Parathyroid adenoma (tissue), 2 donors: Measurements from ENCODE around the gene MAN2A1.
"Not testable (repeated sequence)": the region's sequence is repeated elsewhere in the genome, so short reads cannot be mapped to it uniquely, and the experiment has no call there.

Experiments
- H2AFZ ChIP-seq: fragments of 300-600 bp; sonication (generic); one replicate; pipeline ENCODE4 v1.7.0; 2017; ENCODE audit warnings: antibody characterized with exemption, mild to moderate bottlenecking
- H3K27ac ChIP-seq: fragments of 300-600 bp; sonication (generic); one replicate; pipeline ENCODE4 v1.7.0; 2017
- H3K27me3 ChIP-seq: fragments of 300-600 bp; sonication (generic); one replicate; pipeline ENCODE4 v1.7.0; 2017; ENCODE audit warnings: low read length; ENCODE audit not compliant: control insufficient read depth, insufficient read depth
- H3K36me3 ChIP-seq: fragments of 300-600 bp; sonication (generic); one replicate; pipeline ENCODE4 v1.7.0; 2017; ENCODE audit warnings: low read length; ENCODE audit not compliant: control insufficient read depth, insufficient read depth
- H3K4me1 ChIP-seq: fragments of 300-600 bp; sonication (generic); one replicate; pipeline ENCODE4 v1.7.0; 2017; ENCODE audit warnings: control low read depth
- H3K4me2 ChIP-seq: fragments of 300-600 bp; sonication (generic); one replicate; pipeline ENCODE4 v1.7.0; 2017; ENCODE audit warnings: low read length
- H3K4me3 ChIP-seq: fragments of 300-600 bp; sonication (generic); one replicate; pipeline ENCODE4 v1.7.0; 2017; ENCODE audit warnings: low read depth, low read length
- H3K79me2 ChIP-seq: fragments of 300-600 bp; sonication (generic); one replicate; pipeline ENCODE4 v1.7.0; 2017; ENCODE audit warnings: control low read depth
- H3K9ac ChIP-seq: fragments of 300-600 bp; sonication (generic); one replicate; pipeline ENCODE4 v1.7.0; 2017; ENCODE audit warnings: mild to moderate bottlenecking
- H3K9me3 ChIP-seq: fragments of 300-600 bp; sonication (generic); one replicate; pipeline ENCODE4 v1.7.0; 2017; ENCODE audit warnings: low read length; ENCODE audit not compliant: control insufficient read depth
- CTCF ChIP-seq: fragments of 300-600 bp; sonication (generic); IDR thresholded peaks from one replicate; pipeline ENCODE4 v1.7.0; 2017; ENCODE audit warnings: antibody characterized with exemption, mild to moderate bottlenecking
- donor health status: primary hyperparathyroidism.

The MAN2A1 gene

GRCh38 chr5:109880907-109881685 is 191.4 kb downstream of the MAN2A1 start:
- Histone ChIP-seq H3K4me1 (no peaks in the 10 kb centered on the region), H3K27ac (no peak overlapping the region), H3K79me2 (no peaks in the 10 kb centered on the region), H3K4me3 (no peak overlapping the region), H3K36me3 (no peaks in the 10 kb centered on the region), H3K27me3 (no peaks in the 10 kb centered on the region), H3K4me2 (no peak overlapping the region), H3K9me3 (no peaks in the 10 kb centered on the region), H2AFZ (no peak overlapping the region), H3K9ac (no peak overlapping the region)
- TF ChIP-seq CTCF = no peak

DNA sequence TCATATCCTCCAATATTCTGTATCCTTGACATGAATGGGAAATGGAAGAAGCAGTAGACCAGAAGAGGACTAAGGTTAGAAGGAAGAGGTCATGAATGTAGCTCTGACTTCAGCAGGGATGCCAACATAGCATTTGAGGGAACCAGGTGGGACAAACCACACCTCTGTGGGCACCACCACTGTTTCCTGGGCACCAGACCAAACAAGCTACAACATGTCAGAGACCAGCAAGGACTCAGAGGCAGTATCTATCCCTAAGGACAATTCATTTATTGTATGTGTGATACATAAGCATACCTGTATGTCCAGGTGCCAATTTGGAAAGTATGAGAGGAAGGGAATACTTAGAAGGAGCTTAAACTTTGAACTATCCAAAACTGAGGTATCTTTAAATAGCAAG is 192.8 kb downstream of the MAN2A1 start:
- no peak for TF ChIP-seq CTCF
- H3K36me3 ChIP-seq = no peaks in the 10 kb centered on the region
- H3K4me2 ChIP-seq = no peak overlapping the region
- H3K9me3 ChIP-seq = no peaks in the 10 kb centered on the region
- H3K4me1 ChIP-seq = no peaks in the 10 kb centered on the region
- no peaks in the 10 kb centered on the region for H3K79me2 ChIP-seq
- no peaks in the 10 kb centered on the region for H3K27me3 ChIP-seq
- no peak overlapping the region for H3K27ac ChIP-seq
- H3K4me3 ChIP-seq = no peak overlapping the region
- H3K9ac ChIP-seq = no peak overlapping the region
- no peak overlapping the region for H2AFZ ChIP-seq

- H3K4me1 ChIP-seq = no peaks in the 10 kb centered on the region
- no peaks in the 10 kb centered on the region for H3K79me2 ChIP-seq
- no peak overlapping the region for H3K9ac ChIP-seq
- no peak for TF ChIP-seq CTCF
- no peaks in the 10 kb centered on the region for H3K27me3 ChIP-seq
- no peak overlapping the region for H2AFZ ChIP-seq
- no peak overlapping the region for H3K27ac ChIP-seq
- no peak overlapping the region for H3K4me2 ChIP-seq
- H3K36me3 ChIP-seq = no peaks in the 10 kb centered on the region
- H3K9me3 ChIP-seq = no peaks in the 10 kb centered on the region
- no peak overlapping the region for H3K4me3 ChIP-seq
Measured at GRCh38 chr5:109884676-109885075, 194.9 kb downstream of the MAN2A1 start.

DNA sequence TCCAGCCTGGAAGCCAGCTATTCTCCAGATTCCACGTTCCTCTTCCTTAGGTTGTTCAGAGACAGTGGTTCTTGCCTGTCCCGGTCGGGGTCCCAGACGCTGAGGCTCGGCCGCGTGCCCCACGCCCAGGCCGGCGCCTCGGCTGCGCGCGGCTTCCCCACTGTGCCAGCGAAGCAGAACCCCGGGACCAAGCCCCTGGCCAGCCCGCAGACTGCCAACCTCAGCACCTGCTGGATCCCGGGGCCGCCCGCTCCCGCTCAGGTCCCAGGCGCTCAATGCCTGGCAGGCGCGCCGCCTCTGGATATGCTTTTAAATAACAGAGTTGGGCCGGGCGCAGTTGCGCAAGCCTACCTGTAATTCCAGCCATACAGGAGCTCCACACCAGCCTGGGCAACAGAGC is 195.5 kb downstream of the MAN2A1 start:
- H3K27me3 ChIP-seq = no peaks in the 10 kb centered on the region
- no peak overlapping the region for H3K9ac ChIP-seq
- no peak overlapping the region for H3K4me2 ChIP-seq
- no peaks in the 10 kb centered on the region for H3K9me3 ChIP-seq
- H3K27ac ChIP-seq = no peak overlapping the region
- TF ChIP-seq CTCF = no peak
- H3K36me3 ChIP-seq = no peaks in the 10 kb centered on the region
- no peaks in the 10 kb centered on the region for H3K4me1 ChIP-seq
- H3K79me2 ChIP-seq = no peaks in the 10 kb centered on the region
- H2AFZ ChIP-seq = no peak overlapping the region
- H3K4me3 ChIP-seq = no peak overlapping the region

DNA sequence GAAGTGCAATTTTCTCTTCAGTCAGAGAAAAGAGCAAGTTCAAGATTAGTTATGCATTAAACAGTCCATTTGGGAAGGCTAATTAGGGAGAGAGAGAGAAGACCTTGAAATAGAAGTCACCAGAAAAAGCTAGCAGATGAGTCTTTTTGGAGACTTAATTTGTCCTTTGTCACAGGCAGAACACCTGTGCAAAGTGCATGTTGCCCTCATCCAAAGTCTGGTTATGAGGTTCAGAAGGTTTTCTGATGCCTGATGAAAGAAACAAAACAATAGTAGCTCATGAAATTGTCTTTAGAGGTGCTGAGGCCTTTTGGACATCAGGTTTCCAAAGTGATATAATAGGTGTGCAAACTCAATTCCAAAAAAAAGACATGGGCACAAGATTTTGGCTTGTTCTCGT is 199.3 kb downstream of the MAN2A1 start:
- no peak overlapping the region for H3K4me2 ChIP-seq
- H3K79me2 ChIP-seq = no peaks in the 10 kb centered on the region
- no peak for TF ChIP-seq CTCF
- H2AFZ ChIP-seq = no peak overlapping the region
- no peak overlapping the region for H3K27ac ChIP-seq
- no peaks in the 10 kb centered on the region for H3K27me3 ChIP-seq
- no peaks in the 10 kb centered on the region for H3K36me3 ChIP-seq
- no peak overlapping the region for H3K4me3 ChIP-seq
- no peaks in the 10 kb centered on the region for H3K9me3 ChIP-seq
- no peaks in the 10 kb centered on the region for H3K4me1 ChIP-seq
- no peak overlapping the region for H3K9ac ChIP-seq

GRCh38 chr5:109893271-109893670 is 203.5 kb downstream of the MAN2A1 start:
- not testable (repeated sequence) for H3K4me3 ChIP-seq, H3K36me3 ChIP-seq, H3K27me3 ChIP-seq, H3K79me2 ChIP-seq, H3K4me1 ChIP-seq, H2AFZ ChIP-seq, H3K4me2 ChIP-seq, H3K27ac ChIP-seq, H3K9me3 ChIP-seq, H3K9ac ChIP-seq
